ENCODE data around the gene ZFPM1.
"Not testable (repeated sequence)": the region's sequence is repeated elsewhere in the genome, so short reads cannot be mapped to it uniquely, and the experiment has no call there.

The ZFPM1 gene

DNA sequence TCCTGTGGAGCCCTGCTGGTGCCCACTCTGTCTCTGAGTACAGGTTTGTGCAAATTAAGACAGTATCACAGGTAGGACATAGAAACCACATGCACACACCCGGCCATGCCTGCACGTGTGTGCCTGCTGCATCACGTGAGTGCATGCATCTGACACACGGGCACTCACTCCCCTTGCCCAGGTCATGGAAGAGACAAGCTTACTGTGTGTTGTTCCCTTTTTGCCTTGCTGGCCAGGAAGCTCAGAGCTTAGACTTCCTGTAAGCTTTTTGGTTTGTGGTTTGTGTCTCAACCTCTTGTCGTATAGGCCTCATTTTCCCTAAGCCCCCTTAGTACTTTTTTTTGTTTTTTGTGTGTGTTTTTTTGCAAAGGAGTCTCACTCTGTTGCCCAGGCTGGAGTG is 45.3 kb upstream of the ZFPM1 start:
- TF ChIP-seq, protein P1, sequence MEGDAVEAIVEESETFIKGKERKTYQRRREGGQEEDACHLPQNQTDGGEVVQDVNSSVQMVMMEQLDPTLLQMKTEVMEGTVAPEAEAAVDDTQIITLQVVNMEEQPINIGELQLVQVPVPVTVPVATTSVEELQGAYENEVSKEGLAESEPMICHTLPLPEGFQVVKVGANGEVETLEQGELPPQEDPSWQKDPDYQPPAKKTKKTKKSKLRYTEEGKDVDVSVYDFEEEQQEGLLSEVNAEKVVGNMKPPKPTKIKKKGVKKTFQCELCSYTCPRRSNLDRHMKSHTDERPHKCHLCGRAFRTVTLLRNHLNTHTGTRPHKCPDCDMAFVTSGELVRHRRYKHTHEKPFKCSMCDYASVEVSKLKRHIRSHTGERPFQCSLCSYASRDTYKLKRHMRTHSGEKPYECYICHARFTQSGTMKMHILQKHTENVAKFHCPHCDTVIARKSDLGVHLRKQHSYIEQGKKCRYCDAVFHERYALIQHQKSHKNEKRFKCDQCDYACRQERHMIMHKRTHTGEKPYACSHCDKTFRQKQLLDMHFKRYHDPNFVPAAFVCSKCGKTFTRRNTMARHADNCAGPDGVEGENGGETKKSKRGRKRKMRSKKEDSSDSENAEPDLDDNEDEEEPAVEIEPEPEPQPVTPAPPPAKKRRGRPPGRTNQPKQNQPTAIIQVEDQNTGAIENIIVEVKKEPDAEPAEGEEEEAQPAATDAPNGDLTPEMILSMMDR (IDR thresholded peaks at IDR 0.05; ENCODE audit: low read depth, low read length) = no peak
- H3K4me3 ChIP-seq (ENCODE audit: low read depth, low read length) = no peak overlapping the region

DNA sequence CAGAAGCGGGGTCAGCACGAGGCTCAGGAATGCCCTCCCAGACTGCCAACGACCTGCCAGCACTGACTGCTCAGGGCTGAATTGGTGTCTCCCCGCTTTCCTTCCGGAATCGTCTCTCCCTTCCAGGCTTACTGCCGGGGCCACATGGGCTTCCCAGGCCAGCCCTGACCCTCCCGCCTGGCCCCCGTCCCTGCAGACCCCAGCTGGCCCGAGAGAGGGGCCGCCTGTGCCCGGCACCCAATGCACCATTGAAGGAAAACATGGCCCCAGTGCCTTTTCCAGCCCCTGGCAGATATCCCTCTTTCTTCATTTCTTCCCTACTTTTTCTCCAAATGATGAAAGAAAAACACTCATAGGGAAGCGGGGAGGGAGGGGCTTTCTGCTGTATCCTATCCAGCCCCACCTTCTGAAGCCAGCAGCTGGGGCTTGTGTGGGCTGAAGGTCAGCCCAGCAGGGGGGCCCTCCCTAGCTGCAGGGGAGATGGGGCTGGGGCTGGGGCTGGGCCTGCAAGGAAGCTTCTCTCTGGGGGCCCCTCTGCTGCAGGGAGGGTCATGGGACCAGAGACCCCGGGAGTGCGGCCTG is 44.4 kb upstream of the ZFPM1 start:
- H3K4me3 ChIP-seq (ENCODE audit: low read depth, low read length) = no peak overlapping the region
- TF ChIP-seq, protein P1 (IDR thresholded peaks at IDR 0.05; ENCODE audit: low read depth, low read length) = no peak

DNA sequence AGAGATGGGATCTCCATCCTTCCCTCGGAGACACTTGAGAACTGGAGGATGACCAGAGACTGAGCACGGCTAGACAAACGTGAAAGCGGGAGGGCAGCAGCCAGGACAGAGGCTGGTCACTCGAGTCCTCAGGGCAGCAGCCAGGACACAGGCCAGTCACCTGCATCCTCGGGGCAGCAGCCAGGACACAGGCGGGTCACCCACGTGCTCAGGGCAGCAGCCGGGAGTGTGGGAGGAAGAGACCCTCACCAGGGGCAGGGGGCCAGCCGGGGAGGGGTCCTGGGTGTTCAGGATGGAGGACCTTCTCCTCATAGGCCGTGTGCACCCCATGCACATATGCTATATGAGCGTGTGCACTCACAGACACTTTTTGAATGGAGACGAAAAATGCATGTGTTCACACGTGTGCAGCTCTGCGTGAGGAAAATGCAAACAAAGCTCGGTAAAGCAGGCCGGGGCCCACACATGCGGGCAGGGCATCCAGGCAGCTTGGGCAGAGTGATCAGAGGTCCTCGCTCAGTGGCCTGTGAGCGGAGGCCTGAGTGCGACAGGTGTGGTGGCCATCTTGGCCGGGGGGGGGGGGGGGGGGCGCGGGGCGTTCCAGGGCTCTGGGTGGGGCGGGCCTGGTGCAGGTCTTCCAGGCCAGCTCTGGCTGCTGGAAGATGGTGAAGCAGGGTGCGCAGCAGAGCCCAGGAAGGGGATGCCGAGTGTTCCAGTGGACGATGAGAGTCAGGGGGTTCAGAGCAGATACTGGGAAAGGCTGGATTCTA is 43.6 kb upstream of the ZFPM1 start:
- no peak overlapping the region for H3K4me3 ChIP-seq (ENCODE audit: low read depth, low read length)
- TF ChIP-seq, protein P1 (IDR thresholded peaks at IDR 0.05; ENCODE audit: low read depth, low read length) = no peak

DNA sequence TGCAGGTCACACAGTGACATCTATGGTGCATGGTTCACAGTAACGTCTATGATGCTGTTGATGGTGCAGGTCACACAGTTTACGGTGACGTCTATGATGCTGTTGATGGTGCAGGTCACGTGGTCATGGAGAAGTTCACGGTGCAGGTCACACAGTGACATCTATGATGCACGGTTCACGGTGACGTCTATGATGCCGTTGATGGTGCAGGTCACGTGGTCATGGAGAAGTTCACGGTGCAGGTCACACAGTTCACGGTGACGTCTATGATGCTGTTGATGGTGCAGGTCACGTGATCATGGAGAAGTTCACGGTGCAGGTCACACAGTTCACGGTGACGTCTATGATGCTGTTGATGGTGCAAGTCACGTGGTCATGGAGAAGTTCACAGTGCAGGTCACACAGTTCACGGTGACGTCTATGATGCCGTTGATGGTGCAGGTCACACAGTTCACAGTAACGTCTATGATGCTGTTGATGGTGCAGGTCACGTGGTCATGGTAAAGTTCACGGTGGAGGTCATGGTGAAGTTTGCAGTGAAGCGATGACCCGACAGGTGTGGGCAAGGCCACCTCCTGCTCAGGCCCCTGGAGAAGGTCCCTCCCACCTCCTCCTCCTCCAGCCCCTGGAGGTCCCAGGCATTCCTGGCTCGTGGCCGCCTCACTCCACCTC is 42.6 kb upstream of the ZFPM1 start:
- not testable (repeated sequence) for H3K4me3 ChIP-seq (ENCODE audit: low read depth, low read length)

DNA sequence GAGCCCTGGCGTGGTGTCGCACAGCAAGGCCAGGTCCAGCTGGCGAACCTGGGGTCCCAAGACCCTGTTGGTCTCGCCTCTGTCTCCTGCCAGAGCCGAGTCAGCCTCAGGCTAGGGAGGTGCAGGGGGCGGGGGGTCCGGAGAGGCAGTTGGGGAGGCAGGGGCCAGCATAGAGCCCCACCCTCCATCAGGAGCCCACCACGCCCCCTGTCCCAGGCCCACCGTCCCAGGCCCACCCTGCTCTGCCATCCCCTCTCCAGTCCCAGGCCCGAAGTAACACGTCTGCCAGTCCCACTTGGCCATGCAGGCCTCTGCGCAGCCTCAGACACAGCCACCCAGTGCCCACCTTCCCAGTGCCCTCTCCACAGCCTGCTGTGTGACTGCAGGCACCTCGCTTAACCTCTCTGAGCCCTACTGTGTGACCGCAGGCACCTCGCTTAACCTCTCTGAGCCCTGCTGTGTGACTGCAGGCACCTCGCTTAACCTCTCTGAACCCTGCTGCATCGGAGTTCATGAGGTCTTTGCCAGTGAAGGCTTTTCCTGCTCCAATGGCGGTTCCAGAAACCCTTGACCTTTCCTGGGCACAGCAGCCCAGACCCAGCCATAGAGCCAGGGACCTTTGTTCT is 41.0 kb upstream of the ZFPM1 start:
- TF ChIP-seq, protein P1 (IDR thresholded peaks at IDR 0.05; ENCODE audit: low read depth, low read length) = no peak
- H3K4me3 ChIP-seq (ENCODE audit: low read depth, low read length) = no peak overlapping the region

DNA sequence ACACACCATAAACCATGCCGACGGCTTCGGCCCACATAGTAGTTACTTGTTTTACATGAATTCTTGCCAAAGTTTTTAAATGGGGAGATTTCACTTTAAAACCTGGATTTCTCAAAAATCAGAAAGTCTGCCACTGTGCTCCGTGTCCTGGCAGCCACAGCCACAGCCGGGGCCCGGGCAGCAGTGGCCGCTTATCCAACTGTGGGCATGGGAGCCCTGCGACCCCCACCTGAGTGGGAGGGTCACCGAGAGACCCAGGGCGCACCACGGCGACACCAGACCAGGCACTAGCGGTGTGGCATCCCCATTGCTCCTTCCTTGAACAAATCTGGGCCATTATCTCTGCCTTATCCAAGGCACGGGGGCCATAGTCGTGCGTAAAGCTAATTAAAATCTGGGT is 40.3 kb upstream of the ZFPM1 start:
- TF ChIP-seq, protein P1 (IDR thresholded peaks at IDR 0.05; ENCODE audit: low read depth, low read length) = no peak

DNA sequence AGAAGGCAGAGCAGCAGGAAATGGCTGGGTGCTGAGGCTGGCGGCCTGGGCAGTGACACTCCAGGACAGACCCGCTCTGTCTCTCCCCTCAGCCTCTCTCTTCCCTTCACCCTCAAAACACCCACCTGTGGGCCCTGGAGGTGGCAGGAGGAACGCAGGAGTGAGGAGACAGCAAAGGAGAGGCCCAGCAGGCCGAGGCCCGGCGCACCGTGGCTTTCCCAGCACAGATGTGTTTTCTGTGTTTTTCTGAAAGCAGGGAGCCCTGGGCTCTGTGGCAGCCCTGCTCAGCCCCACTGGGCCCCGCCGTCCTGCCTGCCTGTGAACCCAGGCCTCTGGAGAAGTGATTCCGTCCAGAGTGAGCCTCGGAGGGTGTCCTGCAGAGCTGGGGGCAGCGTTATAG is 39.8 kb upstream of the ZFPM1 start:
- no peak overlapping the region for H3K4me3 ChIP-seq (ENCODE audit: low read depth, low read length)
- TF ChIP-seq, protein P1 (IDR thresholded peaks at IDR 0.05; ENCODE audit: low read depth, low read length) = no peak

More for the DNA sequence above, 40.3 kb upstream of the ZFPM1 start:
- H3K4me3 ChIP-seq (ENCODE audit: low read depth, low read length) = no peak overlapping the region
